H9 (cell line): ENCODE results near the gene RPL38. TPM values are rescaled to one million over a fixed set of nuclear protein-coding genes. Genes with fewer than 3 reads are reported as not detected.

ENCODE experiments used
- DNase-seq: peaks from one replicate; pipeline ENCODE4 v3.0.0-alpha.2; 2017
- H2AFZ ChIP-seq: one replicate; pipeline ENCODE4 v1.6.1; 2013; ENCODE audit warnings: mild to moderate bottlenecking, low read length, control low read depth, moderate library complexity
- H2AK5ac ChIP-seq: 2 replicates; pipeline ENCODE4 v1.6.1; 2013; ENCODE audit warnings: low read length, control low read depth, mixed read lengths; ENCODE audit not compliant: insufficient read length
- H2BK120ac ChIP-seq: one replicate; pipeline ENCODE4 v1.6.1; 2013; ENCODE audit warnings: low read depth, mild to moderate bottlenecking, low read length, control low read depth, inconsistent platforms; ENCODE audit not compliant: poor library complexity, severe bottlenecking
- H2BK12ac ChIP-seq: 2 replicates; pipeline ENCODE4 v1.6.1; 2013; ENCODE audit warnings: low read length, control low read depth, mixed read lengths, low read depth; ENCODE audit not compliant: insufficient read length
- H2BK15ac ChIP-seq: 2 replicates; pipeline ENCODE4 v1.6.1; 2013; ENCODE audit warnings: low read depth, low read length, control low read depth
- H2BK20ac ChIP-seq: one replicate; pipeline ENCODE4 v1.6.1; 2013; ENCODE audit warnings: low read depth, mild to moderate bottlenecking, low read length, control low read depth, inconsistent platforms; ENCODE audit not compliant: poor library complexity, severe bottlenecking
- H2BK5ac ChIP-seq: 2 replicates; pipeline ENCODE4 v1.6.1; 2013; ENCODE audit warnings: low read length, control low read depth, mixed read lengths; ENCODE audit not compliant: insufficient read length
- H3K14ac ChIP-seq: 2 replicates; pipeline ENCODE4 v1.6.1; 2013; ENCODE audit warnings: low read length, control low read depth; ENCODE audit not compliant: insufficient read depth
- H3K18ac ChIP-seq: 2 replicates; pipeline ENCODE4 v1.6.1; 2013; ENCODE audit warnings: low read depth, mild to moderate bottlenecking, mixed read lengths, low read length, control low read depth; ENCODE audit not compliant: insufficient read length
- H3K23ac ChIP-seq: 2 replicates; pipeline ENCODE4 v1.6.1; 2013; ENCODE audit warnings: low read length, control low read depth, mixed read lengths, low read depth; ENCODE audit not compliant: insufficient read length
- H3K23me2 ChIP-seq: 2 replicates; pipeline ENCODE4 v1.6.1; 2013; ENCODE audit warnings: low read depth, mild to moderate bottlenecking, mixed read lengths, low read length, control low read depth; ENCODE audit not compliant: insufficient read length, poor library complexity, severe bottlenecking
- H3K27ac ChIP-seq: 2 replicates; pipeline ENCODE4 v1.5.1; 2013; ENCODE audit warnings: low read length, control low read depth, mixed read lengths, low read depth; ENCODE audit not compliant: insufficient read length
- H3K27me3 ChIP-seq: 2 replicates; pipeline ENCODE4 v1.6.1; 2013; ENCODE audit warnings: low read length, control low read depth, inconsistent platforms; ENCODE audit not compliant: insufficient read depth
- H3K4ac ChIP-seq: 2 replicates; pipeline ENCODE4 v1.6.1; 2013; ENCODE audit warnings: low read depth, mild to moderate bottlenecking, control low read depth, inconsistent platforms, low read length, moderate library complexity
- H3K4me1 ChIP-seq: 2 replicates; pipeline ENCODE4 v1.6.1; 2013; ENCODE audit warnings: low read length, control low read depth, inconsistent platforms; ENCODE audit not compliant: insufficient read depth
- H3K4me2 ChIP-seq: 2 replicates; pipeline ENCODE4 v1.6.1; 2013; ENCODE audit warnings: low read length, control low read depth, mixed read lengths; ENCODE audit not compliant: insufficient read length, insufficient read depth
- H3K56ac ChIP-seq: 2 replicates; pipeline ENCODE4 v1.6.1; 2013; ENCODE audit warnings: low read depth, mild to moderate bottlenecking, mixed read lengths, low read length, control low read depth; ENCODE audit not compliant: insufficient read length
- H3K79me1 ChIP-seq: 2 replicates; pipeline ENCODE4 v1.6.1; 2013; ENCODE audit warnings: low read depth, mild to moderate bottlenecking, moderate library complexity, low read length, control low read depth, inconsistent platforms; ENCODE audit not compliant: insufficient read depth, poor library complexity, severe bottlenecking
- H3K79me2 ChIP-seq: 2 replicates; pipeline ENCODE4 v1.6.1; 2013; ENCODE audit warnings: low read length, control low read depth, inconsistent platforms; ENCODE audit not compliant: insufficient read depth
- H3K9ac ChIP-seq: 2 replicates; pipeline ENCODE4 v1.6.1; 2013; ENCODE audit warnings: low read length, control low read depth, mixed read lengths; ENCODE audit not compliant: insufficient read length; ENCODE audit errors: extremely low read depth
- H3K9me3 ChIP-seq: one replicate; pipeline ENCODE4 v1.6.1; 2013; ENCODE audit warnings: low read depth, low read length, inconsistent platforms; ENCODE audit not compliant: control insufficient read depth
- H3T11ph ChIP-seq: one replicate; pipeline ENCODE4 v1.6.1; 2013; ENCODE audit warnings: mild to moderate bottlenecking, low read length, control low read depth, inconsistent platforms
- H4K20me1 ChIP-seq: one replicate; pipeline ENCODE4 v1.6.1; 2013; ENCODE audit not compliant: control insufficient read depth, insufficient read length, insufficient read depth
- H4K5ac ChIP-seq: 2 replicates; pipeline ENCODE4 v1.6.1; 2013; ENCODE audit warnings: low read depth, mild to moderate bottlenecking, mixed read lengths, low read length, control low read depth; ENCODE audit not compliant: insufficient read length
- H4K8ac ChIP-seq: replicated peaks from 2 replicates; pipeline ENCODE4 v1.6.1; 2013; ENCODE audit warnings: low read length, control low read depth, mixed read lengths, low read depth; ENCODE audit not compliant: insufficient read length
- H4K91ac ChIP-seq: 2 replicates; pipeline ENCODE4 v1.6.1; 2013; ENCODE audit warnings: low read depth, mild to moderate bottlenecking, moderate library complexity, mixed read lengths, low read length, control low read depth; ENCODE audit not compliant: insufficient read length
- H3K27ac Mint-ChIP-seq, 3 experiments: 2 replicates in 2 of 3; 3 replicates in 1 of 3; pipeline ENCODE4 v1.8.0; 2020 to 2021; ENCODE audit warnings: mixed read lengths in 3 of 3, mild to moderate bottlenecking in 1 of 3, moderate library complexity in 1 of 3
- H3K27me3 Mint-ChIP-seq: 2 replicates; pipeline ENCODE4 v1.8.0; 2021; ENCODE audit warnings: low read depth, mild to moderate bottlenecking, moderate library complexity, mixed read lengths
- H3K36me3 Mint-ChIP-seq, 3 experiments: 2 replicates in 2 of 3; 3 replicates in 1 of 3; pipeline ENCODE4 v1.8.0; 2020 to 2021; ENCODE audit warnings: low read depth in 3 of 3, mixed read lengths in 3 of 3; ENCODE audit not compliant: insufficient read depth in 1 of 3
- H3K4me1 Mint-ChIP-seq, 2 experiments: 2 replicates each; pipeline ENCODE4 v1.8.0; 2020; ENCODE audit warnings: mixed read lengths in 2 of 2
- H3K4me3 Mint-ChIP-seq, 2 experiments: 2 replicates in 1 of 2; 3 replicates in 1 of 2; pipeline ENCODE4 v1.8.0; 2020 to 2021; ENCODE audit warnings: mild to moderate bottlenecking in 2 of 2, mixed read lengths in 2 of 2, moderate library complexity in 1 of 2
- H3K9me3 Mint-ChIP-seq, 2 experiments: 2 replicates in 1 of 2; 3 replicates in 1 of 2; pipeline ENCODE4 v1.8.0; 2020; ENCODE audit warnings: mild to moderate bottlenecking in 2 of 2, mixed read lengths in 2 of 2, moderate library complexity in 1 of 2
- WGBS: extraction: QIAGEN DNeasy Blood & Tissue Kit; methylation state at CpG from one replicate; pipeline ENCODE4 v1.1.7; 2013; ENCODE audit warnings: missing lambda C conversion rate, low lambda C conversion rate, mixed read lengths; ENCODE audit not compliant: insufficient read length; ENCODE audit errors: extremely low coverage; 5-methylcytosine and 5-hydroxymethylcytosine counted together
- total RNA-seq: library from RNA; stranded (reverse); gene quantifications from 2 replicates; pipeline ENCODE4 v1.2.1, GENCODE V29; 2021
- TF ChIP-seq, protein P1 (sequence below): fragments of 200-600 bp; sonication (generic); conservative IDR thresholded peaks from 3 replicates; pipeline ENCODE4 v1.8.0; 2021; ENCODE audit warnings: antibody characterized with exemption, mild to moderate bottlenecking

Gene RPL38
- total RNA-seq, 1 experiment from 2014 or later, result 1,358 TPM

DNA sequence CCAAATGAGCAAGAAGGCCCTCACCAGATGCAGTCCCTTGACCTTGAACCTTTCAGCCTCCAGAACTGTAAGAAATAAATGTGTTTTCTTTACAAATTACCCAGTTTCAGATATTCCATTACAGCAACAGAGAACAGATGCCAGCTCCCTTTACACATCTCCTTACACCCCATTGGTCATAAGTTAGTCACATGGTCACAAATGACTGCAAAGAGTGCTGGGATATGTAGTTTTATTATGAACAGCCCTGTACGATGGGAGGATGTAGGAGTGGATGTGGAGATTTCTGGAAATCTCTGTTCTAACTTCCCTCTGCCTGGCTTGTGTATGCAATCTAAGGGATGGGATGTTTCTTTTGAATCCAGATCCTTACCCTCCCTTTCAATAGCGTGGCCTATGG lies 13.3 kb upstream of the RPL38 start:
- Histone ChIP-seq H3K79me1 (no peaks in the 10 kb centered on the region), H3K56ac (no peak overlapping the region), H2AFZ (no peak overlapping the region), H4K5ac (no peak overlapping the region), H2AK5ac (no peak overlapping the region), H3K79me2 (no peaks in the 10 kb centered on the region), H3K4me1 (no peaks in the 10 kb centered on the region), H2BK12ac (no peak overlapping the region), H3T11ph (no peak overlapping the region), H3K27ac (no peak overlapping the region), H3K23ac (no peak overlapping the region), H4K8ac (no peak overlapping the region), H4K91ac (no peak overlapping the region), H3K18ac (no peak overlapping the region), H3K14ac (no peak overlapping the region), H3K4ac (no peak overlapping the region), H3K9ac (no peak overlapping the region), H2BK5ac (no peak overlapping the region), H2BK20ac (no peak overlapping the region), H3K9me3 (no peaks in the 10 kb centered on the region), H3K27me3 (no peaks in the 10 kb centered on the region), H2BK120ac (no peak overlapping the region), H3K23me2 (no peaks in the 10 kb centered on the region), H4K20me1 (peaks cover 4% of the 10 kb centered on the region), H2BK15ac (no peak overlapping the region), H3K4me2 (no peak overlapping the region)
- TF ChIP-seq, protein P1, sequence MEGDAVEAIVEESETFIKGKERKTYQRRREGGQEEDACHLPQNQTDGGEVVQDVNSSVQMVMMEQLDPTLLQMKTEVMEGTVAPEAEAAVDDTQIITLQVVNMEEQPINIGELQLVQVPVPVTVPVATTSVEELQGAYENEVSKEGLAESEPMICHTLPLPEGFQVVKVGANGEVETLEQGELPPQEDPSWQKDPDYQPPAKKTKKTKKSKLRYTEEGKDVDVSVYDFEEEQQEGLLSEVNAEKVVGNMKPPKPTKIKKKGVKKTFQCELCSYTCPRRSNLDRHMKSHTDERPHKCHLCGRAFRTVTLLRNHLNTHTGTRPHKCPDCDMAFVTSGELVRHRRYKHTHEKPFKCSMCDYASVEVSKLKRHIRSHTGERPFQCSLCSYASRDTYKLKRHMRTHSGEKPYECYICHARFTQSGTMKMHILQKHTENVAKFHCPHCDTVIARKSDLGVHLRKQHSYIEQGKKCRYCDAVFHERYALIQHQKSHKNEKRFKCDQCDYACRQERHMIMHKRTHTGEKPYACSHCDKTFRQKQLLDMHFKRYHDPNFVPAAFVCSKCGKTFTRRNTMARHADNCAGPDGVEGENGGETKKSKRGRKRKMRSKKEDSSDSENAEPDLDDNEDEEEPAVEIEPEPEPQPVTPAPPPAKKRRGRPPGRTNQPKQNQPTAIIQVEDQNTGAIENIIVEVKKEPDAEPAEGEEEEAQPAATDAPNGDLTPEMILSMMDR, result no peak
- Mint-ChIP-seq H3K27ac (no peak overlapping the region), H3K4me1 (peaks cover 12 to 36% of the 10 kb centered on the region in 2 experiments), H3K36me3 (no peaks in the 10 kb centered on the region), H3K9me3 (no peaks in the 10 kb centered on the region; a peak in 3 of 5 replicates), H3K27me3 (peaks cover 18% of the 10 kb centered on the region), H3K4me3 (no peak overlapping the region)
- WGBS, result no CpG with 5 or more reads among the region's 2 CpGs
- DNase-seq, result no peak
